K562 (cell line): Measurements from ENCODE around the gene S100A9. TPM values are rescaled to one million over a fixed set of nuclear protein-coding genes. Genes with fewer than 3 reads are reported as not detected.

ENCODE experiments used
- ASH1L ChIP-seq: fragments of 450-650 bp; IDR thresholded peaks from 2 replicates; pipeline ENCODE4 v1.6.1; 2018; ENCODE audit warnings: borderline replicate concordance, mild to moderate bottlenecking, low read depth; ENCODE audit not compliant: partially characterized antibody
- BRF1 ChIP-seq: IDR thresholded peaks from 3 replicates; pipeline ENCODE4 v1.6.1; 2011; ENCODE audit warnings: borderline replicate concordance, mild to moderate bottlenecking; ENCODE audit not compliant: insufficient read length; ENCODE audit errors: extremely low read depth
- CTBP1 ChIP-seq: fragments of 450-650 bp; IDR thresholded peaks from 2 replicates; pipeline ENCODE4 v1.6.1; 2016; ENCODE audit warnings: borderline replicate concordance
- ELF4 ChIP-seq: fragments of 450-650 bp; formaldehyde crosslinking; IDR thresholded peaks from 2 replicates; pipeline ENCODE4 v1.4.0; 2022; ENCODE audit warnings: missing genetic modification characterization
- FOSL1 ChIP-seq: fragments of 200-800 bp; sonication (Bioruptor generic); conservative IDR thresholded peaks from 2 replicates; pipeline ENCODE4 v1.6.1; 2016; ENCODE audit warnings: missing genetic modification characterization, missing compliant biosample characterization
- FOXJ2 ChIP-seq: fragments of 200-800 bp; sonication (Bioruptor generic); IDR thresholded peaks from 2 replicates; pipeline ENCODE4 v1.6.1; 2016; ENCODE audit warnings: missing genetic modification characterization, missing compliant biosample characterization
- HDAC3 ChIP-seq: fragments of 450-650 bp; IDR thresholded peaks from 2 replicates; pipeline ENCODE4 v1.6.1; 2018; ENCODE audit warnings: borderline replicate concordance, mild to moderate bottlenecking, moderate library complexity; ENCODE audit not compliant: partially characterized antibody
- MEF2D ChIP-seq: conservative IDR thresholded peaks from 2 replicates; pipeline ENCODE4 v1.6.1; 2016; ENCODE audit warnings: low read depth, missing genetic modification characterization, missing compliant biosample characterization
- MYC ChIP-seq, 2 experiments: fragments of 250-450 bp in 1 of 2; sonication (Bioruptor Pico) in 1 of 2; IDR thresholded peaks; 2 replicates each; pipeline versions ENCODE4 v1.5.1 to v1.6.1; 2012 to 2021; ENCODE audit warnings: low read depth in 2 of 2, borderline replicate concordance in 1 of 2, improper control_type of control experiment in 1 of 2, low read length in 1 of 2, mild to moderate bottlenecking in 1 of 2, moderate library complexity in 1 of 2
- NCOR1 ChIP-seq: fragments of 450-650 bp; IDR thresholded peaks from 2 replicates; pipeline ENCODE4 v1.6.1; 2016; ENCODE audit warnings: mild to moderate bottlenecking, moderate library complexity
- NFIC ChIP-seq: fragments of 450-650 bp; IDR thresholded peaks from 2 replicates; pipeline ENCODE4 v1.6.1; 2017; ENCODE audit warnings: mild to moderate bottlenecking, inconsistent platforms
- NR1H2 ChIP-seq: sonication (generic); formaldehyde crosslinking; IDR thresholded peaks from 2 replicates; pipeline ENCODE4 v1.4.0; 2020; ENCODE audit warnings: mild to moderate bottlenecking, missing genetic modification reagents
- NR2C2 ChIP-seq, 2 experiments: fragments of 200-800 bp in 1 of 2; sonication (Bioruptor generic) in 1 of 2; sonication (generic) in 1 of 2; formaldehyde crosslinking in 1 of 2; IDR thresholded peaks; 2 replicates each; pipeline versions ENCODE4 v1.6.1 to v1.8.0; 2016 to 2022; ENCODE audit warnings: mild to moderate bottlenecking in 1 of 2, missing compliant biosample characterization in 1 of 2, missing genetic modification characterization in 1 of 2, missing genetic modification reagents in 1 of 2
- PML ChIP-seq: IDR thresholded peaks from 2 replicates; pipeline ENCODE4 v1.6.1; 2012; ENCODE audit warnings: low read length, inconsistent platforms
- RCOR1 ChIP-seq, 2 experiments: IDR thresholded peaks; 2 replicates each; pipeline ENCODE4 v1.6.1; 2012; ENCODE audit warnings: low read depth in 2 of 2, low read length in 2 of 2, borderline replicate concordance in 1 of 2, improper control_type of control experiment in 1 of 2
- SMARCE1 ChIP-seq: fragments of 450-650 bp; IDR thresholded peaks from 2 replicates; pipeline ENCODE4 v1.7.1; 2016; ENCODE audit warnings: mild to moderate bottlenecking
- TAF1 ChIP-seq: IDR thresholded peaks from 2 replicates; pipeline ENCODE4 v1.6.1; 2011; ENCODE audit warnings: mild to moderate bottlenecking, low read length, moderate library complexity; ENCODE audit not compliant: insufficient read depth, control insufficient read depth, severe bottlenecking; ENCODE audit errors: extremely low read depth
- TARDBP ChIP-seq: fragments of 450-650 bp; IDR thresholded peaks from 2 replicates; pipeline ENCODE4 v1.6.1; 2016
- TEAD1 ChIP-seq, 2 experiments: fragments of 450-650 bp in 1 of 2; sonication (generic) in 1 of 2; formaldehyde crosslinking; IDR thresholded peaks; 2 replicates each; pipeline versions ENCODE4 v1.4.0 to v1.8.0; 2020 to 2022; ENCODE audit warnings: mild to moderate bottlenecking in 2 of 2, missing genetic modification reagents in 1 of 2
- TEAD4 ChIP-seq, 2 experiments: sonication (generic) in 1 of 2; formaldehyde crosslinking in 1 of 2; IDR thresholded peaks; 2 replicates each; pipeline versions ENCODE4 v1.6.1 to v1.8.0; 2012 to 2022; ENCODE audit warnings: borderline replicate concordance in 1 of 2, inconsistent platforms in 1 of 2, low read length in 1 of 2, mild to moderate bottlenecking in 1 of 2, missing genetic modification reagents in 1 of 2
- TRIM24 ChIP-seq, 2 experiments: fragments of 450-650 bp; IDR thresholded peaks; 2 replicates each; pipeline ENCODE4 v1.6.1; 2016
- ZNF224 ChIP-seq: sonication (generic); formaldehyde crosslinking; IDR thresholded peaks from 2 replicates; pipeline ENCODE4 v1.8.0; 2022; ENCODE audit warnings: mild to moderate bottlenecking, missing genetic modification reagents
- ZNF75A ChIP-seq: fragments of 450-650 bp; formaldehyde crosslinking; IDR thresholded peaks from 2 replicates; pipeline ENCODE4 v1.4.0; 2020; ENCODE audit warnings: mild to moderate bottlenecking
- polyA plus RNA-seq, 8 experiments: library from polyadenylated mRNA; depleted of rRNA in 4 of 8; stranded (reverse) in 5 of 8; unstranded in 3 of 8; fragments of >200 nt; fragmentation: Nextera tagmentation in 2 of 8; fragmentation: Illumina TruSeq in 1 of 8; extraction: Ambion mirVana in 2 of 8; extraction: Trizol in 1 of 8; gene quantifications; 2 replicates each; pipeline versions ENCODE4 v1.2.1 to v1.2.3, GENCODE V29; 2011 to 2014; ENCODE audit warnings: inconsistent platforms in 1 of 8, missing spikeins in 1 of 8
- total RNA-seq, 7 experiments: library from RNA; depleted of rRNA in 6 of 7; stranded (reverse); fragments of >200 nt in 6 of 7; fragmentation: Illumina TruSeq in 2 of 7; extraction: Trizol in 2 of 7; gene quantifications; 2 replicates each; pipeline versions ENCODE4 v1.2.1 to v1.2.3, GENCODE V29; 2011 to 2021; ENCODE audit warnings: low replicate concordance in 1 of 7
- TF ChIP-seq, protein P1 (sequence below), 2 experiments: fragments of 150-350 bp in 1 of 2; IDR thresholded peaks; 2 replicates each; pipeline ENCODE4 v1.6.1; 2012 to 2016; ENCODE audit warnings: low read depth in 2 of 2, low read length in 2 of 2, mild to moderate bottlenecking in 1 of 2, moderate library complexity in 1 of 2
- TF ChIP-seq, protein P2 (sequence below): fragments of 450-650 bp; IDR thresholded peaks from 2 replicates; pipeline ENCODE4 v1.6.1; 2016; ENCODE audit warnings: missing biosample characterization, missing genetic modification characterization

Gene S100A9
- total and polyA plus RNA-seq, 9 of the 15 experiments (the other 6 are each of a cell fraction or from before 2014, with no cell fraction given): 0.80 TPM; not detected in 8

DNA sequence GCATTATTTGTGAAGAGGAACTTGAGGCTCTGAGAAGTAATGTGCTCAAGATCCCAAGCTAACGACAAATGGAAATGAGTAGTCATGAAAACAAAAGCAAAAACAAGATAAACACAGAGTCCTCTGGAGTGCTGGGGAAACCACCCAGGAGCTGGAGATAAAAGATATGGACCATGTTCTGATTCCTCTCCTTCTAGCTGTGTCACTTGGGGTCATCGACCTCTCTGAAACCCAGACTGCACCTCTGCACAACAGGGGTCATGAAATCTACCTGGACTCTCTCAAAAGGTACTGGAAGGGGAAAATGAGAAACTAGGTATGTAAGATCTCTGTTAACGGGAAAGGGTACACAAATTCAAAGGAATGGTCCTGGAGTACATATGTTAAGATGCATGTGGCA lies 15.5 kb upstream of the S100A9 start (continued):
- TF ChIP-seq NCOR1: peak; percentile 76
- peak; percentile 86 for TF ChIP-seq FOSL1
- TF ChIP-seq BRF1: no peak
- TF ChIP-seq PML: peak; percentile 71; the same call in 1 of the 2 replicates
- TF ChIP-seq ELF4 (CRISPR knock-in tag): no peak
- TF ChIP-seq TRIM24 (IDR thresholded peaks at IDR 0.05): peak in 1 of 2 experiments; percentile 43; a peak in 1 of 4 replicates
- TF ChIP-seq ZNF75A: no peak
- peak; percentile 66; the same call in 1 of the 2 replicates for TF ChIP-seq MEF2D (tag)
- TF ChIP-seq NR2C2 (CRISPR knock-in tag; IDR thresholded peaks at IDR 0.05): no peak
- TF ChIP-seq NR2C2 (tag; IDR thresholded peaks at IDR 0.05): peak; percentile 65
- TF ChIP-seq, protein P1, sequence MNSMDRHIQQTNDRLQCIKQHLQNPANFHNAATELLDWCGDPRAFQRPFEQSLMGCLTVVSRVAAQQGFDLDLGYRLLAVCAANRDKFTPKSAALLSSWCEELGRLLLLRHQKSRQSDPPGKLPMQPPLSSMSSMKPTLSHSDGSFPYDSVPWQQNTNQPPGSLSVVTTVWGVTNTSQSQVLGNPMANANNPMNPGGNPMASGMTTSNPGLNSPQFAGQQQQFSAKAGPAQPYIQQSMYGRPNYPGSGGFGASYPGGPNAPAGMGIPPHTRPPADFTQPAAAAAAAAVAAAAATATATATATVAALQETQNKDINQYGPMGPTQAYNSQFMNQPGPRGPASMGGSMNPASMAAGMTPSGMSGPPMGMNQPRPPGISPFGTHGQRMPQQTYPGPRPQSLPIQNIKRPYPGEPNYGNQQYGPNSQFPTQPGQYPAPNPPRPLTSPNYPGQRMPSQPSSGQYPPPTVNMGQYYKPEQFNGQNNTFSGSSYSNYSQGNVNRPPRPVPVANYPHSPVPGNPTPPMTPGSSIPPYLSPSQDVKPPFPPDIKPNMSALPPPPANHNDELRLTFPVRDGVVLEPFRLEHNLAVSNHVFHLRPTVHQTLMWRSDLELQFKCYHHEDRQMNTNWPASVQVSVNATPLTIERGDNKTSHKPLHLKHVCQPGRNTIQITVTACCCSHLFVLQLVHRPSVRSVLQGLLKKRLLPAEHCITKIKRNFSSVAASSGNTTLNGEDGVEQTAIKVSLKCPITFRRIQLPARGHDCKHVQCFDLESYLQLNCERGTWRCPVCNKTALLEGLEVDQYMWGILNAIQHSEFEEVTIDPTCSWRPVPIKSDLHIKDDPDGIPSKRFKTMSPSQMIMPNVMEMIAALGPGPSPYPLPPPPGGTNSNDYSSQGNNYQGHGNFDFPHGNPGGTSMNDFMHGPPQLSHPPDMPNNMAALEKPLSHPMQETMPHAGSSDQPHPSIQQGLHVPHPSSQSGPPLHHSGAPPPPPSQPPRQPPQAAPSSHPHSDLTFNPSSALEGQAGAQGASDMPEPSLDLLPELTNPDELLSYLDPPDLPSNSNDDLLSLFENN (IDR thresholded peaks at IDR 0.05; ENCODE audit: low read depth in 2 of 2, low read length in 2 of 2): 0 out of 4 replicates have a peak, but pooled peaks of 1 of the 2 experiments have one; percentile 65
- no peak for TF ChIP-seq TAF1
- peak; percentile 72; the same call in 1 of the 2 replicates for TF ChIP-seq CTBP1
- peak; percentile 93; the same call in 1 of the 2 replicates for TF ChIP-seq NR1H2 (CRISPR knock-in tag)
- no peak for TF ChIP-seq ASH1L
- peak; percentile 34; the same call in 1 of the 2 replicates for TF ChIP-seq MYC (IDR thresholded peaks at IDR 0.05; ENCODE audit: low read depth, low read length)
- TF ChIP-seq MYC (CRISPR knock-in tag; IDR thresholded peaks at IDR 0.05; ENCODE audit: borderline replicate concordance, low read depth): no peak
- peak; percentile 75; the same call in 1 of the 2 replicates for TF ChIP-seq TARDBP
- TF ChIP-seq FOXJ2: peak; percentile 88
- no peak for TF ChIP-seq ZNF224
- peak; percentile 68 for TF ChIP-seq HDAC3
- peak; percentile 93 for TF ChIP-seq TEAD4 (IDR thresholded peaks at IDR 0.05; ENCODE audit: low read length)
- no peak for TF ChIP-seq TEAD4 (CRISPR knock-in tag; IDR thresholded peaks at IDR 0.05; ENCODE audit: borderline replicate concordance)
- TF ChIP-seq RCOR1 (IDR thresholded peaks at IDR 0.05; ENCODE audit: borderline replicate concordance in 1 of 2, low read depth in 2 of 2, low read length in 2 of 2): peak; percentile 83 to 97
- peak; percentile 51 for TF ChIP-seq NFIC
- TF ChIP-seq SMARCE1: peak; percentile 80; the same call in 1 of the 2 replicates
- TF ChIP-seq, protein P2, sequence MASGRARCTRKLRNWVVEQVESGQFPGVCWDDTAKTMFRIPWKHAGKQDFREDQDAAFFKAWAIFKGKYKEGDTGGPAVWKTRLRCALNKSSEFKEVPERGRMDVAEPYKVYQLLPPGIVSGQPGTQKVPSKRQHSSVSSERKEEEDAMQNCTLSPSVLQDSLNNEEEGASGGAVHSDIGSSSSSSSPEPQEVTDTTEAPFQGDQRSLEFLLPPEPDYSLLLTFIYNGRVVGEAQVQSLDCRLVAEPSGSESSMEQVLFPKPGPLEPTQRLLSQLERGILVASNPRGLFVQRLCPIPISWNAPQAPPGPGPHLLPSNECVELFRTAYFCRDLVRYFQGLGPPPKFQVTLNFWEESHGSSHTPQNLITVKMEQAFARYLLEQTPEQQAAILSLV (tag): 0 out of 2 replicates have a peak, but pooled peaks have one; percentile 35
- peak; percentile 29 to 96; a peak in 3 of 4 replicates for TF ChIP-seq TEAD1 (CRISPR knock-in tag; IDR thresholded peaks at IDR 0.05)
